ENCODE data around the gene FKBP5.
A peak's percentile ranks its signal among the peaks of the same experiment; 100 is the strongest.
"Not testable (repeated sequence)": the region's sequence is repeated elsewhere in the genome, so short reads cannot be mapped to it uniquely, and the experiment has no call there.

FKBP5 gene

DNA sequence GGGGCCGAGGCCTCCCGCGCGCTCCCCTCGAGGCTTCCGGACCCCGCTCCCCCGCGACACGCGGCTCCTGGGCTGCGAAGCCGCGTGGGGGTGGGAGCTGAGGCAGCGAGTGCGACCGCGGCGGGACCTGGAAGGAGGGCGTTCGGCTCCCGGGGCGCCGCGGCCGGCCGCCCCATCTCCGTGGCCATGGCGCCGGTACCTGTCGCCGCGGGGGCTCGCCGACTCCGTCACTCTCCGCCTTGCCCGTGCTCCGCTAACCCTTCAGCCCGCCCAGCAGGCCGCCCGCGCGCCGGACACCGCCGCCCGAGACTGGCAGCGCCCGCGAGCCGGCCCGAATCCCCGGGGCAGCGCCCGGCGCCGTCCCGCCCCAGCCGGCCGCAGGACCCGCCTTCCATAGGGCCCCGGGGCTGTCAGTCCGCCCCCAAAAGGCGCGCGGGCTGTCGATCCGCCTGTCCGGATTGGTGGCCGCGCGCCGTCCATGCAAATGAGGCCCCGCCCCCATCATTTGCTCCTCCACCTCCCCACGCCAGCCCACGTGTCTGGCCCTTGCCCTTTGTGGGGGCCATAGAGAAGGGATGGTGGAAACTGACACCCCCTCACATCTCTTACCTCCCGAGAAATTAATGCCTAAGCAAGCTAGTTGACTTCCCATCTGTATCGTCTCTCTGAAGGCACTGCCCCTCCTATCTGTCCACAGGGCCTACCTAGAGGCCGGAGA is at the start of gene FKBP5:
TSS of gene FKBP5 (minus strand) at position 311 of the 718 bp plus-strand sequence. CDS start 46,091 bp downstream, outside the sequence.
- peak; percentile 88 for DNase-seq

- DNase-seq, result peak; percentile 82
These were observed 48.9 kb upstream of the FKBP5 start for GRCh38 chr6:35737413-35738211.

GRCh38 chr6:35736982-35737412 is 48.3 kb upstream of the FKBP5 start, which contains the start of gene ARMC12:
ARMC12 (plus strand) TSS chr6:35737032; CDS start chr6:35737109, 77 bp downstream.
- DNase-seq, result no peak

DNA sequence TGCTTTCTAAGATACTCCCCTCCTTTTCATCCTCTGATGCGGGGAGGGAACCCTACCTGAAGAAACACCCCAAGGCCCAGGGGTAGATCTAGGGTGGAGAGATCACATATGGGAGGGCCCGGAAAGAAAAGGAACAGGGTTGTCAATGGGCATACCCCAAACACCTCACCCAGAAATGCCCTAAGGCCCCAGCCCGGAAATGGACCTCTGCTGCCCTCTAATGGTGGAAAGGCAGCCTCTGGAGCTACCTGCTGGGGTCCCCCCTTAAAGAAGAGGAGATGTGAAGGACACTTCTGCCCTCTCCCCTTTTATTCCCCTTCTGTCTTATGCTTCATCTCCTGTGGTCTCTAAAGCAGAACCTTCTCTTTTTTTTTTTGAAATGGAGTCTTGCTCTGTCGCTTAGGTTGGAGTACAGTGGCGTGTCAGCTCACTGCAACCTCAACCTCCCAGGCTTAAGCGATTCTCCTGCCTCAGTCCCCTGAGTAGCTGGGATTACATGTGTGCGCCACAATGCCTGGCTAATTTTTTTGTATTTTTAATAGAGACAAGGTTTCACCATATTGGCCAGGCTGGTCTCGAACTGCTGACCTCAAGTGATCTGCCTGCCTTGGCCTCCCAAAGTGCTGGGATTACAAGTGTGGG is 47.7 kb upstream of the FKBP5 start:
- peak; percentile 90 for DNase-seq

GRCh38 chr6:35735452-35735851 is 46.7 kb upstream of the FKBP5 start:
- no peak for DNase-seq

GRCh38 chr6:35734319-35734718 is 45.6 kb upstream of the FKBP5 start:
- not testable (repeated sequence) for DNase-seq

DNA sequence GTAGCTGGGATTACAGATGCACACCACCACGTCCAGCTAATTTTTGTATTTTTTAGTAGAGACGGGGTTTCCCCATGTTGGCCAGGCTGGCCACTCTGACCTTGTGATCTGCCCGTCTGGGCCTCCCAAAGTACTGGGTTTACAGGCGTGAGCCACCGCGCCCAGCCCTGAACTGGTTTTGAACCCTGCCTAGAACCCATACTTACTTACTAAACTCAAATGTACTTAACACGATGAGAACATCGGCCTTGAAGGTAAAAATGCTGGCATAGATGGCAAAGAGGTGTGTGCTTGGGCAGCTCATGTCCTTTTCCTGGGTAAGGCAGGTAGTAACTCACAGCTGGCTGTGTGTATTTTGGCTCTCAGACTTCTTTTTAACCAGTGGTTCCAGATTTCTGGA is 44.9 kb upstream of the FKBP5 start:
- DNase-seq, result no peak

DNA sequence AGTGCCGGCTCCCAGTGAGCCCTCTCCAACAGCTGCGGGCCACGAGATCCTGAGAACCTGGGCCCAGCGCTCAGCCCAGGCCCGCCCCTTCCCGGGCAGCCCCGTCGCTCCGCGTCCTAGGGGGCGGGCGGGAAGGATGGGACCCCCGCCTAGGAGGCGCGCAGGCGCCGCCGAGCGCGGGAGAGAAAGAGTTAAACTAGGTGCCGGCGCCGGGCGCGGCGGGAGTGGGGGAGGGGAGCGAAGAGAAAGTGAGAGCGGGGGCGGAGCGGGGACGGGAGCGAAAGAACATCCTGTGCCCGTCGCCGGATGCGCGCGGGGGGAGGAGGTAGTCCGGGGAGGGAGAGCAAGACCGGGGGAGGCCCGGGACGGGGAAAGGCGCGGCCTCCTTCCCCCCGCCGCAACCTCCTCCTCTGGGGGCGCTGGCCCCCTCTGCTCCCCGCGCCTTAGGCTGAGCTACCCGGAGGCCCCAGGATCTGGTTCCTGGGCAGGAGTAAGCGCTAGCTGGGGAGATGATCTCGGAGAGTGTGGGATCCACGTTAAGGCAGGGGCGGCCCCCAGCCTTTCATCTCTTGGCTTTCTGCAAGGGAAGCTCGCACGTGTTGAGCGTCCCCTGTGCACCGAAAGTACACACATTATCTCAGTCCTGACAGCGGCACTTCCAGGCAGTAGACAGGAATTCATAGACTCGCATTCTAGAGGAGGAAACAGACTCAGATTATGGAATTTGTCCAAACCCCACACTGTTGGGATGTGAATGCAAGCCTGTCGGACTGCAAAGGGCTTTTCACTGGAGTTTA is 43.2 kb upstream of the FKBP5 start:
- peak; percentile 93 for DNase-seq

GRCh38 chr6:35731414-35731735 is 42.7 kb upstream of the FKBP5 start:
- peak; percentile 94 for DNase-seq

GRCh38 chr6:35730745-35731413 is 42.2 kb upstream of the FKBP5 start:
- no peak for DNase-seq

- DNase-seq, result no peak
These were observed 41.0 kb upstream of the FKBP5 start for GRCh38 chr6:35729722-35730121.

DNA sequence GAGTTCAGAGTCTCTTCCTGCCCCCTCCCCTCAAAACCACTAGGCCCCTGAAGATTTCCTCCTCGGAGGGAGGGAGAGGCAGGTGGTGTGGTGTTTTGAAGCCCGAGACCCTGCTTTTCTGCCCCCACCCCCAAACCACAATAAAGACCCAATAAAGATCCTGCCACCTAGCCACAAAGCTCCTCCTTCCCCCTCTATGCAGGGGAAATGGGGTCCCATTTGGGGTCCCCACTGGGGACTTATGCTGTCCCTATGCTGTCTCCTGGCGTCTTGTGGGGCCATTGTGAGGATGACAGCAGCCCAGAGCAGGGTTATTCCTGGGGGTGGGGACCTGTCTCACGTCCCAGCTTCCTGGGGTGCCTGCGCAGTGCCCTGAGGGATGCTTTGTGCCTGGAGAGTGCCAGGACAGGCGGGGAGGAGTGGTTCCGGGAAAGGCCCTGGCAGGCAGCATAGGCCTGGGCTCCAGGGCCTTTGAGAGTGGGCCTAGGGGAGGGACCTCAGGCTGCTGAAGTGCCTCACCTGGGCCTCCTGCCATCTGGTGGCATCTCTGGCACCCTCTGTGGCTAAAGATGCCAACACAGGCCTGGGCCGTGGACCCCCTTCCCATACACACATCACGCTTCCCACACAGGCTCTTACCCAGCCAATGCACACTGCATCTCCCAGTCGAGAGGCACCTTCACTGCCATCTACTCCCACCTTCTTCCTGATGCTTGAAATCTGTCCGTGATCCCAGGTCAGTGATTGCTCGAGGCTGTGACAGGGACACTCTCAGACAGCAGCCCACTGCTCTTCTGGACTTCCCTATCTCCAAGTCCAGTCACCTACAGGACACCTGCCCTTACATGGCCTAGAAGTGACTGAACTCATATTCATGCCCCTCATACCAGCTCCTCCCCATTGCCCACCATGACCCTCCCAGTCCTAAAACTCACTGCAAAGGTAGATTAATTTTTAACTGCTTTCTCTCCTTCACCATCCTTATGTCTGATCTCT is 40.3 kb upstream of the FKBP5 start:
- peak; percentile 59 for DNase-seq

DNA sequence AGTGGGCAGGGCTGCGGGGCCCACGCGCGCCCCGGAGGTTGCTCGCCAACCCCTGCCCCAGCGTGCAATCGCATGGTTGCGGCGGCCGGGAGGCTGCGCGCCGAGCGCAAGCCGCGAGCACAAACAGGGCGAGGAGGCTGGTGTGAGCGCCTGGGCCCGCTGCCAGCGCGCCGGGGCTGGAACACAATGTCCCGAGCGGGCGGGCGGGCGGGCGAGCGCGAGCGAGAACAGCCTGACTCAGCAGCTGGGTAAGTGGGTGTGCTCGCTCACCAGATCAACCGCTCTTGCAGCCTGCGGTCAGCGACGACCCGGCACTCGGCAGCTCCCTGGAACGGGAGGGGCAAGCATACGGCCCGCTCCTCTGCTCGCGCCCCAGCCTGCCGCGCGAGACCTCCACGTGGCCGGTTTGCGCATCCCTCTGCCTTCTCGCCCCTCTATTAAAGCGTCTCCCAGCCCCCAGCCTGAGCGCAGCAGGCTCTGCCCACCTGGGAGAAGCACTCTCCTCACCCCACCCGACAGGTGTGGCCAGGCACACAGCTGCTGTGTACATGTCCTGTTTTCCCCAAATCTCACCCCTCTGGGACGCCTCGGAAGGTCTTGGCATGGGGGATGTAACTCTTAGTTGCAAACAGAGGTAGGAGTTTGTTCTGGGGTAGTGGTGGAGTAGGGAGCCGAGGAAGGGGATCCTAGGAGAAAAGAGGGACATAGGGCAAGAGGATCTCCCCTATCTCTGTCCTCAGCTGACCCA is 39.4 kb upstream of the FKBP5 start:
- peak; percentile 91 for DNase-seq

- DNase-seq, result no peak
These were observed 38.7 kb upstream of the FKBP5 start for GRCh38 chr6:35727231-35727934.

- peak; percentile 30 for DNase-seq
These were observed 37.2 kb upstream of the FKBP5 start for GRCh38 chr6:35725721-35726438.

DNA sequence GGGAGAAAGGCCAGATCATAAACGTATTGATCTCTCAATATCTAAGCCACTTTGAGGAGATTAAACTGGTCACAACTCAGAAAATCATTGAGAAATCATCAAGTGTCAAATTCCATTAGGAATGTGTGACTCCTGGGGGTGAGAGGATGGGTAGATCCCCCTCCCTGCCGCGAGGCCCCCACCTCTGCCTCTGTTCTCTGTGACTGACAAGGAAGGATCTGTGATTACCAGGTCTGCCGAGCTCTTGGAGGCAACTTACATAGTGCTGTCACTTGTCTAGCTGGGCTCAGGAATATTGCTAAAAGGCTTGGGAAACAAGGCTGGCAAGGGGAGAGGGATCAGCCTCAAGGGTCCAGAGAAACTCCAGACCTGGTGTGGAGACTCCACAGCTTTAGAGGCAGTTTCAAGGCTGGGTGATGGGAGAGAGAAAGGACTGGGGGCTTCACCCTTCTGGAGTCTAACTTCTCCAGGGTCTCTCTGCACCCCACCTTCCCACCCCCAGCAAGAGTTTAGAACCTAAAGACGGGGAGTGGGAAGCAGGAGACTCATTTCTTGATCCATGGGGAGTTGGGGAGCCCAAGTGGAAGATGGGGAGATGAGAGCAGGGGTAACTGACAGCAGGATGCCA is 36.5 kb upstream of the FKBP5 start:
- no peak for DNase-seq

GRCh38 chr6:35724471-35724870 is 35.8 kb upstream of the FKBP5 start:
- no peak for DNase-seq

GRCh38 chr6:35724059-35724458 is 35.3 kb upstream of the FKBP5 start:
- no peak for DNase-seq

Measured in CD4-positive, alpha-beta T cell treated with Interleukin-17A for 1 hour (primary cell).